Lower lobe of right lung (tissue), 2 donors: ENCODE data around the gene IGFBP6. TPM values are rescaled to one million over a fixed set of nuclear protein-coding genes. Genes with fewer than 3 reads are reported as not detected.

Experiments used
- ATAC-seq, 2 donors: fragments of 200-7000 bp; cut with Tn5 transposase; one replicate each; pipeline ENCODE4 v1.9.1; 2020 to 2022; ENCODE audit warnings: mild to moderate bottlenecking in 2 of 2, moderate library complexity in 2 of 2
- DNase-seq: peaks from one replicate; pipeline ENCODE4 v3.0.0-alpha.2; 2020
- H3K27ac ChIP-seq: fragments of 200-600 bp; one replicate; pipeline ENCODE4 v1.8.0; 2022
- H3K27me3 ChIP-seq: fragments of 200-600 bp; one replicate; pipeline ENCODE4 v1.8.0; 2022; ENCODE audit warnings: low read depth
- H3K36me3 ChIP-seq: fragments of 200-600 bp; one replicate; pipeline ENCODE4 v1.8.0; 2022; ENCODE audit warnings: mild to moderate bottlenecking
- H3K4me1 ChIP-seq: fragments of 200-600 bp; one replicate; pipeline ENCODE4 v1.8.0; 2022
- H3K4me3 ChIP-seq: fragments of 200-600 bp; one replicate; pipeline ENCODE4 v1.8.0; 2022; ENCODE audit warnings: mild to moderate bottlenecking
- H3K9me3 ChIP-seq: fragments of 200-600 bp; one replicate; pipeline ENCODE4 v1.8.0; 2022
- CTCF ChIP-seq: fragments of 200-600 bp; IDR thresholded peaks from one replicate; pipeline ENCODE4 v1.8.0; 2022; ENCODE audit warnings: antibody characterized with exemption, mild to moderate bottlenecking
- intact Hi-C: fragments of 100-400 bp; cut with DNase I; formaldehyde crosslinking; loops from one replicate; pipeline ENCODE4 v1.11.0; 2022
- total RNA-seq: library from RNA; stranded (reverse); fragmentation: NEBNext Ultra II Directional; extraction: Animal tissue kit (Norgen Biotek cat#: 25700); gene quantifications from one replicate; pipeline ENCODE4 v1.2.1, GENCODE V29; 2021
- donor health status: DM: no; HTN: yes; CAD: no; lungs with severe emphysema.

Gene IGFBP6
- total RNA-seq, 1 donor from 2014 or later, result 58.5 TPM

DNA sequence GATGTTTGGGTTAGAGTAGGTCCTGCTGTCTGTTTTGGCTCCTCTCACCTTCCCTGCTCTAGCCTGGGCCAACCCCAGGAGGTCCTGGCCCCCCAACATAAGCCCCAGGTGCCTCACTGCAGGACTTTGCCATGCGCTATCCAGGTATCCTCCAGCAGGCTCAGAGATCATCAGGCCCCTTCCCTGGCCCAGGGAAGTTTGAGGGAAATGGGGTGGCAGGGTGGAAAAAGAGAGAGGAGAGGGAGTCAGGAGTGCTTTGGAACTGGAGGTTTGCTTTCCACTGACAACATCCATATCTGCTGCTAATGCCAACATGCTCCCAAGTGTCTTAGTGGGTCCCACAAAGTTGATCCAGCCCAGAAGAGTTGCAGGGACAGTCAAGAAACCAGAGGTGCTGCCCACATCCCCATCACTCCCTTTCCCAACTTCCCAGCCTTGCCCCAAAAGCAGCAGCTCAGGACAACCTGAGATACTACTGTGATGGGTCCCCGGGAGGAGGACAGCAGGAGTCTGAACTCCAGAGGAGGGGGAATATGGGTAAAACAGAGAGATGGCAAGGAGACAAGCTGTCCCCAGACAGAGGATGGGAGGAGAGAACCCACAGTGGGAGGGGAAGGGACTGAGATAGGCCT is 46.9 kb upstream of the IGFBP6 start:
- no peak for TF ChIP-seq CTCF
- Histone ChIP-seq H3K9me3 (no peaks in the 10 kb centered on the region), H3K4me1 (peaks cover 83% of the 10 kb centered on the region), H3K4me3 (peak overlapping the region; percentile 83), H3K27me3 (no peaks in the 10 kb centered on the region), H3K27ac (peak overlapping the region; percentile 97), H3K36me3 (peaks cover 29% of the 10 kb centered on the region)
- ATAC-seq (no peak), DNase-seq (no peak)
- intact Hi-C loops, result no loop called here

- ATAC-seq (no peak), DNase-seq (no peak)
- no peak for TF ChIP-seq CTCF
- H3K27ac ChIP-seq, result peak overlapping the region; percentile 97
- peaks cover 36% of the 10 kb centered on the region for H3K36me3 ChIP-seq
- H3K4me1 ChIP-seq, result peaks cover 81% of the 10 kb centered on the region
- no peaks in the 10 kb centered on the region for H3K27me3 ChIP-seq
- no peaks in the 10 kb centered on the region for H3K9me3 ChIP-seq
- H3K4me3 ChIP-seq, result peak overlapping the region; percentile 83
- intact Hi-C loops, result no loop called here
Observed at GRCh38 chr12:53051058-53051880, 46.2 kb upstream of the IGFBP6 start.

DNA sequence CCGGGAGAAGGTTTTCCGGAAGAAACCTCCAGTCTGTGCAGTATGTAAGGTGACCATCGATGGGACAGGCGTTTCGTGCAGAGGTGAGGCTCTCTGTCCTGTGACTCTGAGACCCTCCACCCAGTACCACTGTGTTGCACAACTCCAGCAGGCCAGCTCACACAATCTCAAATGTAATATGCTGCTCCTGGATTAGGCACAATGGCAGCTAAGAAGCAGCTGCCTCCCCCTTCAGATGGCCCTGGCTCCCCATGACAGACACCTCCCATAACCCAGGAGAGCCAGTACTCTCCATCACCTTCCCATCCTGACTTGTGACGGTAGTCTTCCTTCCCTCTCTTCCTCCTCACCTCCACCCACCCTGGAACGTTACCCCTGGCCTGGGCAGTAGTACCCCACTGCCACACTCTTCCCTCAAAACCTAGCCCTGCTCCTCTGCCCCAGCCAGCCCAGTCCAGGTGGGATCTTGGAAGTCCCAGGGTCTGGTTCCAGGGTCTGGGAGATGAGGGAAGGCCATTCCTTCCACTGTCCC is 45.5 kb upstream of the IGFBP6 start:
- Histone ChIP-seq H3K27me3 (no peaks in the 10 kb centered on the region), H3K4me1 (peaks cover 78% of the 10 kb centered on the region)

GRCh38 chr12:53052419-53053217 is 44.8 kb upstream of the IGFBP6 start:
- peak overlapping the region; percentile 83 for H3K4me3 ChIP-seq
- peaks cover 49% of the 10 kb centered on the region for H3K36me3 ChIP-seq
- H3K9me3 ChIP-seq, result no peaks in the 10 kb centered on the region
- intact Hi-C loops, result no loop called here
- H3K27ac ChIP-seq, result peak overlapping the region; percentile 97
- no peak for TF ChIP-seq CTCF
- ATAC-seq (peak; percentile 13 to 41), DNase-seq (peak; percentile 85)
- peaks cover 77% of the 10 kb centered on the region for H3K4me1 ChIP-seq
- H3K27me3 ChIP-seq, result no peaks in the 10 kb centered on the region

More for the DNA sequence above, 45.5 kb upstream of the IGFBP6 start:
- DNase-seq, result no peak
- no peak for TF ChIP-seq CTCF
- peak overlapping the region; percentile 97 for H3K27ac ChIP-seq
- intact Hi-C loops, result no loop called here
- H3K4me3 ChIP-seq, result peak overlapping the region; percentile 83
- ATAC-seq, result no peak
- no peaks in the 10 kb centered on the region for H3K9me3 ChIP-seq
- peaks cover 43% of the 10 kb centered on the region for H3K36me3 ChIP-seq
